ENCODE data around the gene KCNC1. TPM values are rescaled to one million over a fixed set of nuclear protein-coding genes. Genes with fewer than 3 reads are reported as not detected.

Gene KCNC1
- polyA plus RNA-seq, 6 donors from 2014 or later = 0.13 TPM; not detected in 5

DNA sequence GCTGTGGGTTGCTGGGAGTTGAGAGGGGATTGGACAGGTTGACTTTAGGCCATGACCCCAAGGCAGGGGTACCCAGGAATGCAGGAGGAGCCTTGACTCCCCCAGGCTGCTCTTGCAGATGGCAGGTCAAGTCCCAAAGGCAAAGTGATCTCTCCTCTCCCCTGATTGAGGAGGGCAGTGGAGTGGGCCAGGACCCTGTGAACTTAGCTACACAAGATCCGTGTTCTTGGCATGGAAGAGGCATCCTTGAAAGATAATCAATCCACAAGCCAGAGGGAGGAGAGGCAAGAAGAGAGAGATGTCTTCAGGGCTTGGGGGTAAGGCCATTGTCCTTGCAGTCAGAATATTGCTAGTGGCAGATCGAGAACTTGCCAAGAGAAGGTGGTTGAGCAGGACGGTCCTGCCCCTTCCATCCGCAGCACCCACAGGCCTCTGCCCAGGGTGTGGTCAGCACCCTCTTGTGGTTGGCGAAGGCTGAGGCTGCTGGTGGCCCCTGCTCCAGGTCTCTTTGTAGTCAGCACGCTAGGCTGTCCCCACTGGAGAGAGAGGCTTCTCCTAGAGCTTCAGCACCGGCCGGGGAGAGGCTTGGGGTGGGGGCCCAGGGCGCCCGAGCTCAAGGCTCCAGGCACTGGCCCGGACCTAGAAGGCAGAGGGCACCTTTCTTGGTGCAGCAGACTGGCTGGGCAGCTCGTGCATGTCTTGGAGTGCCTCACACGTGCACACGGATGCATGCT, 45.4 kb downstream of the KCNC1 start:
- Mint-ChIP-seq H3K27ac (no peak overlapping the region), H3K27me3 (no peaks in the 10 kb centered on the region), H3K36me3 (no peaks in the 10 kb centered on the region), H3K9me3 (no peaks in the 10 kb centered on the region), H3K4me1 (peaks cover 0 to 4% (median 0%) of the 10 kb centered on the region in 3 donors), H3K4me3 (no peak overlapping the region)
- no peak for ATAC-seq (ENCODE audit: low read depth in 2 of 2)
- no peak for DNase-seq

DNA sequence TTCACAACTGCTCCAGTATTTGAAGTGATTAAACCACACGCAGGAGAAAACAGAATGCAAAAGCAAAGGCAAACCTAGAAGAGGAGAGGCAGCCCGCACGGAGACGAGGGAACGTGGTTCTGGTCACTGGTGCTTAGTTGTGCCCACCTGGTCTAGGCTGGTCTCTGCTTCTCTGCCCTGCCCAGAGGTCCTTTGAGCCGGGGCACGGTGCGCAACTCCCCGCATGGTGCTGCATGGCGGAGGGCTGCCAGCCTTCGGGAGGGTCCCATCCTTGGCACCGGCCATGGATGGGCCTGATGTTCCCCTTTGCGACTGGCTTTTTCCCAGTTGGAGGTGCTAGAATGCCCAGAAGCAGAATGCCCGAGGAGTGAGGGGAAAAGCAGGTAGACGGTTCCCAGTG, 46.1 kb downstream of the KCNC1 start:
- ATAC-seq (ENCODE audit: low read depth in 2 of 2) = no peak
- H3K9me3 Mint-ChIP-seq = no peaks in the 10 kb centered on the region
- no peaks in the 10 kb centered on the region for H3K36me3 Mint-ChIP-seq
- peak overlapping the region in 1 of 6 donors; percentile 10 for H3K27ac Mint-ChIP-seq
- H3K4me1 Mint-ChIP-seq = peaks cover 0 to 4% (median 0%) of the 10 kb centered on the region in 3 donors
- no peak overlapping the region for H3K4me3 Mint-ChIP-seq
- DNase-seq = no peak
- H3K27me3 Mint-ChIP-seq = no peaks in the 10 kb centered on the region

DNA sequence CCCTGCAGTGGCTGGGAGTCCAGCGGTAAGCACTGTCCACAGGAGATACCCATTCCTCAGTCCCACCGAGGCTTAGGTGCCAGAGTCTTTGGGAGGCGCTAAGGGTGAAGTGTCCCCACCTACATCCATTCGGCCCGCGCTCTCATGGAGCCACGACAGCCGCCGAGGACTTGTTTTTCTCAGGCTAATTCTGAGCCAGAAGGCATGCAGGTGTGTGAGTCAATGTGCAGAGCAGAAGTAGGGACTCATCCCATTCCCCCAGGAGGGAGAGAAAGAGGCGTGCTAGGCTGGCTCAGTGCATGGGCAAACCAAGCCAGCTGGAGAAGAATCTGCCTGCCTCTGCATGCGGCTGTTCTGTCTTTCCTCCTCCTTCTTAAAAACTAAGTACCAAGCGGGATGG, 46.6 kb downstream of the KCNC1 start:
- no peak for DNase-seq
- no peaks in the 10 kb centered on the region for H3K27me3 Mint-ChIP-seq
- peak overlapping the region in 1 of 6 donors; percentile 37 for H3K27ac Mint-ChIP-seq
- H3K9me3 Mint-ChIP-seq = no peaks in the 10 kb centered on the region
- H3K4me3 Mint-ChIP-seq = no peak overlapping the region
- no peak for ATAC-seq (ENCODE audit: low read depth in 2 of 2)
- H3K36me3 Mint-ChIP-seq = no peaks in the 10 kb centered on the region
- peaks cover 0 to under 1% (median 0%) of the 10 kb centered on the region in 3 donors for H3K4me1 Mint-ChIP-seq

- no peak overlapping the region for H3K27ac Mint-ChIP-seq
- H3K27me3 Mint-ChIP-seq = no peaks in the 10 kb centered on the region
- no peaks in the 10 kb centered on the region for H3K4me1 Mint-ChIP-seq
- no peak overlapping the region for H3K4me3 Mint-ChIP-seq
- ATAC-seq (ENCODE audit: low read depth in 2 of 2) = no peak
- no peak for DNase-seq
- no peaks in the 10 kb centered on the region for H3K36me3 Mint-ChIP-seq
- no peaks in the 10 kb centered on the region for H3K9me3 Mint-ChIP-seq
These were observed 47.0 kb downstream of the KCNC1 start for GRCh38 chr11:17781626-17782025.

DNA sequence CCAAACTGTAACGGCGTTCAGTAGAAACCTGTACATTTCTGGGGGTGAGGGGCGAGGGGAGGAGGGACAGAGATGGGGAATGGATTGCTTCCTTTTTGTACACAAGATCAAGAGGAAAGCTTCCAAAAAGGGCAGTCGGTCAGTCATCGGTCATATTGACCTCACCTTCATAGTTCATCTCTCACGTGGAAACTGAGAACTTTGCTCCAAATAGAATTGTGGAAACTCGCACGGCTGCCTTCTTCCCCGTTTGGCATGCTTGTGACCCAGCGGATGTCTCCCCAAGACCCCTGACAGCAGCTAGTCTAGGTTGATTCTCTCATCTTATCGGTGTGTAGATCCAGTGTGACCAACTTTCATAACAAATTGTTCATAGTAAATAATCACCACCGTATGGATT, 47.6 kb downstream of the KCNC1 start:
- no peak overlapping the region for H3K4me3 Mint-ChIP-seq
- no peaks in the 10 kb centered on the region for H3K9me3 Mint-ChIP-seq
- no peak overlapping the region for H3K27ac Mint-ChIP-seq
- H3K4me1 Mint-ChIP-seq = no peaks in the 10 kb centered on the region
- H3K36me3 Mint-ChIP-seq = peaks cover 0 to 2% of the 10 kb centered on the region in 2 donors
- DNase-seq (no peak), ATAC-seq (ENCODE audit: low read depth in 2 of 2) (no peak)
- H3K27me3 Mint-ChIP-seq = no peaks in the 10 kb centered on the region

GRCh38 chr11:17782603-17783337, 48.2 kb downstream of the KCNC1 start:
- H3K4me1 Mint-ChIP-seq = no peaks in the 10 kb centered on the region
- ATAC-seq (ENCODE audit: low read depth in 2 of 2) = no peak
- H3K27me3 Mint-ChIP-seq = no peaks in the 10 kb centered on the region
- H3K9me3 Mint-ChIP-seq = no peaks in the 10 kb centered on the region
- no peak overlapping the region for H3K27ac Mint-ChIP-seq
- no peak for DNase-seq
- no peak overlapping the region for H3K4me3 Mint-ChIP-seq
- H3K36me3 Mint-ChIP-seq = peaks cover 0 to 8% of the 10 kb centered on the region in 2 donors

GRCh38 chr11:17783878-17784277, 49.3 kb downstream of the KCNC1 start:
- DNase-seq (no peak), ATAC-seq (ENCODE audit: low read depth in 2 of 2) (no peak)
- H3K36me3 Mint-ChIP-seq = peaks cover 10 to 15% of the 10 kb centered on the region in 2 donors
- H3K4me1 Mint-ChIP-seq = no peaks in the 10 kb centered on the region
- no peaks in the 10 kb centered on the region for H3K27me3 Mint-ChIP-seq
- H3K27ac Mint-ChIP-seq = no peak overlapping the region
- no peaks in the 10 kb centered on the region for H3K9me3 Mint-ChIP-seq
- H3K4me3 Mint-ChIP-seq = no peak overlapping the region

DNA sequence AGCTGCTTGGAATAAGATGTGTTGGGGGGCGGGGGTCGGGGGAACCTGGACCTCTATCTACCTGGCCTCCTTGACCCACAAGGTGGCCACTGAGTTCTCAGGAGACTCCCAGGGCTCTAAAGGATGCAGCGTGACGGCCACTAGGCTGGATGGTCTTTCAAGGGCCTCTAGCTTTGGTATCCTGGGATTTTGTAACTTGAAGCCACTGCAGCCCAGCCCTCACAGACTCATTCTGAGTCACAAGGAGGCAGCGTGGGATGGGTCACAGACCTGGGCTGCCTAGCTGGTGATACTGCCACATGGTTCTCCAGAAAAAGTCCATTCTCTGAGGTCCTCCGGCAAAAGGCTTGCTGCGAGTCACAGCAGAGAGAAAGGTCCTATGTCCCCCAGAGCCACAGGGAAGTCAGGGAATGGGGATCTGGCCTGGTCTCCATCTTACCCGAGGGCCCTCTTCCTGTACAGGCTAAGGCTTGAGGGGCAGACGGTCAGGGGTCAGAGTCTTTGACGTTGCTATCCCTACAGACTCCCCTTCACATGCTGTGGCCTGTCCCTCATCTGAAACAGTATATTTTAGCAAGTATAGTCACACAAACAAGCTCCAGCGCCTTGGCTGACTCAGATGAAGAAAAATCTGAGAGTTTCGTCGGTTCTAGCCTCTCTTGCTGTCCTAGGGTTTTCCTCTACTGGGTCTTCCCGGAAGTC, 52.4 kb downstream of the KCNC1 start:
- Mint-ChIP-seq H3K36me3 (peaks cover 15 to 21% of the 10 kb centered on the region in 2 donors), H3K9me3 (no peaks in the 10 kb centered on the region), H3K27me3 (no peaks in the 10 kb centered on the region), H3K4me3 (no peak overlapping the region), H3K27ac (peak overlapping the region in 1 of 6 donors; percentile 63), H3K4me1 (no peaks in the 10 kb centered on the region)
- no peak for ATAC-seq (ENCODE audit: low read depth in 2 of 2)
- no peak for DNase-seq

DNA sequence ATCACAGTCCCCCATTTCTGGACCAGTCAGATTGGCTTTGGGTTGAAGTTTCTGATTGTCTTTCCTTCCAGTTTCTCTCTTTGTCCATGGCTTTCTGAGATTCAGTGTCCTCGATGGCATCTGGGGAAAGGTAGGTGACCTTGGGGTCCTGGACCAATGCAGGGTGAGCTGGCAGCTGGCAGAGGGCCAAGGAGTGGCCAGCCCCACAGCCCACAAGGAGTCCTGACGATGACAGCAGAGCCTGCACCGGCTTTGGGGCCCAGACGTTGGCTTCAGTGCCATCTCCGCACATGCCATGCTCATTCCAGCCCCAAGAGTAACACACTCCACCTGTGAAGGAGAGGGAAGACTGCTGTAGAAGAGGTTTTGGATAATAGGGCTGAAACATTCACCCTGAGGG, 53.5 kb downstream of the KCNC1 start:
- ATAC-seq (ENCODE audit: low read depth in 2 of 2) (no peak), DNase-seq (no peak)
- H3K4me3 Mint-ChIP-seq = no peak overlapping the region
- H3K9me3 Mint-ChIP-seq = no peaks in the 10 kb centered on the region
- peaks cover 15 to 21% of the 10 kb centered on the region in 2 donors for H3K36me3 Mint-ChIP-seq
- H3K27me3 Mint-ChIP-seq = no peaks in the 10 kb centered on the region
- no peaks in the 10 kb centered on the region for H3K4me1 Mint-ChIP-seq
- peak overlapping the region in 2 of 6 donors; percentile 47 to 77 for H3K27ac Mint-ChIP-seq

DNA sequence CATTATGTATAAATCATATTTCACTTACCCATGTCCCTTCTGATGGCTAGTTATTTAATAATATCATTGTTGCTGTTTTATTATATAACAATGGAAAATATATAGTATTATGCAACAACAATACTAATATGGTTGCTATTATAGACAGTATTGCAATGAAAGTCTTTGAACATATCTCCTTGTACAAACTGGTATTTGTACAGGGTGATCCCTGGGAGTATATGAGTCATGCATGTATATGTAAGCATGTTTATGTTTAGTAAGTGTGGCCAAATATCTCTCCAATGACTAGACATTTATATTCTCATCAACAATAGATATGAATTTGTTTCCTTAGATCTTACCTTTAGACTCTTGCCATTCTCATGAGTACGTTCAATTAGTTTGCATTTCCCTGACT, 55.9 kb downstream of the KCNC1 start:
- H3K9me3 Mint-ChIP-seq = no peaks in the 10 kb centered on the region
- H3K4me3 Mint-ChIP-seq = no peak overlapping the region
- H3K27me3 Mint-ChIP-seq = no peaks in the 10 kb centered on the region
- ATAC-seq (ENCODE audit: low read depth in 2 of 2) = no peak
- no peak overlapping the region for H3K27ac Mint-ChIP-seq
- no peaks in the 10 kb centered on the region for H3K4me1 Mint-ChIP-seq
- peaks cover 15 to 21% of the 10 kb centered on the region in 2 donors for H3K36me3 Mint-ChIP-seq
- DNase-seq = no peak

DNA sequence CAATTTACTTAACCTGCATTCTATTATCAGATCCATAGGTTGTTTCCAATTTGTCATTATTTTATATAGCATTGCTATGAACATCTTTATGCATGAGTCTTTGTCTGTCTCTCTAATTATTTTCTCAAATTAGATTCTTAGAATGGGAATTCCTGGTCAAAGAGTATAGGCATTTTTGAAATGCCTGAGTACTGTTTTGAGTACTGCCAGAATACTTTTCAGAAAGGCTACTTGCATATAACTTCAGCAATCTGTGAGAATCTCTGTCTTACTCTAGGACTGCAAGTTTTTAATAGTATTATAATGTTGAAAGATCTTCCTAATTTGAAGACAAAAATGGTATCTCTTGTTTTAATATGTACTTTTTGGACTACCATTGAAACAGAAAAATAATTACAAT, 56.6 kb downstream of the KCNC1 start:
- Mint-ChIP-seq H3K4me1 (no peaks in the 10 kb centered on the region), H3K36me3 (peaks cover 15 to 21% of the 10 kb centered on the region in 2 donors), H3K27me3 (no peaks in the 10 kb centered on the region), H3K27ac (no peak overlapping the region), H3K4me3 (no peak overlapping the region), H3K9me3 (no peaks in the 10 kb centered on the region)
- DNase-seq (no peak), ATAC-seq (ENCODE audit: low read depth in 2 of 2) (no peak)

- H3K36me3 Mint-ChIP-seq = peaks cover 17 to 19% of the 10 kb centered on the region in 2 donors
- no peaks in the 10 kb centered on the region for H3K27me3 Mint-ChIP-seq
- H3K4me3 Mint-ChIP-seq = no peak overlapping the region
- no peaks in the 10 kb centered on the region for H3K9me3 Mint-ChIP-seq
- no peak for DNase-seq
- no peak for ATAC-seq (ENCODE audit: low read depth in 2 of 2)
- H3K4me1 Mint-ChIP-seq = no peaks in the 10 kb centered on the region
- no peak overlapping the region for H3K27ac Mint-ChIP-seq
These were observed 57.6 kb downstream of the KCNC1 start for GRCh38 chr11:17792161-17792560.

DNA sequence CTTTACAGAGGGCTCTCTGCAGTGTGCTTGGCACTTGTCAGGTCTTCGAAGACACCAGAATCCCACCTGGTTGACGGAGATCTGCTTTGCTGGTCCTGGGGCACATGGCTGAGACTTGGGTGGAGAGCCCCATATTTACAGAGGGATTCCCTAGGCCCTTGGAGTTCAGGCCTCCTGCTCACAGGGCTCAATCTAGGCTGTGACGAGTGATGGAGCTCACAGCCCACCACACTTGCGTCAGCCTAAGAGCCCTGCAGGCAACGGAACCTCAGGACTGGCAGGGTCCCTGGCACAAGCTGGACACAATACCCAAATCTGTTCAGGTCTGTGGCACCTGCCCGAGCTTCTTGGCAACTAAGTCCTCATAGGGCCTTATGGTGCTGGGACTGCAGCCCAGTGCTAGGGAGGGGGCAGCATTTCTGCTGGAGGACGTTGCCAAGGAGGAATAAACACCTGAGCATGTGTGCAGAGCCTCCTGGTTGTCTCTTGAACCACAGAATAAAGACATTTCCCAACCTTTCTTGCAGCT, 59.1 kb downstream of the KCNC1 start:
- DNase-seq (no peak), ATAC-seq (ENCODE audit: low read depth in 2 of 2) (no peak)
- Mint-ChIP-seq H3K36me3 (peaks cover 12 to 15% of the 10 kb centered on the region in 2 donors), H3K4me1 (no peaks in the 10 kb centered on the region), H3K27me3 (no peaks in the 10 kb centered on the region), H3K9me3 (no peaks in the 10 kb centered on the region), H3K27ac (no peak overlapping the region), H3K4me3 (no peak overlapping the region)

Measured in naive B cell (primary cell).